Effector CD8-positive, alpha-beta T cell (primary cell): ENCODE data around the gene ACOX1.

ENCODE experiments used
- DNase-seq: peaks from one replicate; lab custom pipeline; 2025; lab: John Stamatoyannopoulos, UW

ACOX1 gene

DNA sequence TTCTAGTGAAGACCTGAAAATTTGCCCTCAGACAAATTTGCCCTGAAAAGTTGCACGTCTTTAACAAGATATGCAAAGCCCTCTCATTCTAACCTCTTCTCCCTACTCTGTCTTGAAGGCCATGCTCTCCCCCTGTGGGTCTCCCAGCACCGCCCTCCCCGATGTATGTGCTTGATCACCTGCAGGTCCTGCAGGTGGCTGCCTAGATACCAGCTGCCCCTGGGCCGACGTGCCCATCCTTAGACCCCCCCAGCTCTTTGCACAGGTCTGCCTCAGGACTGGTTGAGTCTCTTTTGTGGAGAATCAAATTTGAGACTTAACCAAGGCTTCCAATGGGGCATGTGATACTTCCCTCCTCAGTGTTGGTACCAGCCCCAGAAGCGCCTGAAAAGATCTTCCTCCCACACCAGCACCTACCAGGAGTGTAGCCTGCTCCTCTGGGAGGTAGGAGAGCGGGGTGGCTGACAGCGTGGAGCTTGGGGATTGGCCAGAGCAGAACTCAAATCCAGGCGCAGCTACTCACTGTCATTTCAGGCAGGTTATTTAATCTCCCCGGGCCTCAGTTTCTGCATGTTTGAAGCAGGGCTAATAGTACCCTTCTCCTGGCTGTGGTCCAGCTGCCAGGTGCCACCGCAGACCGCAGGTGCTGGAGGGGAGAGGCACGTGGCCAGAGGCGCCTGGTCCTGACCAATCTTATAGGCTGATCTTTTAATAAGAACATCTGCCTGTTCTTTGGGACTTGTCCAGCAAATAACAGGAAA is 69.7 kb downstream of the ACOX1 start:
- no peak for DNase-seq

DNA sequence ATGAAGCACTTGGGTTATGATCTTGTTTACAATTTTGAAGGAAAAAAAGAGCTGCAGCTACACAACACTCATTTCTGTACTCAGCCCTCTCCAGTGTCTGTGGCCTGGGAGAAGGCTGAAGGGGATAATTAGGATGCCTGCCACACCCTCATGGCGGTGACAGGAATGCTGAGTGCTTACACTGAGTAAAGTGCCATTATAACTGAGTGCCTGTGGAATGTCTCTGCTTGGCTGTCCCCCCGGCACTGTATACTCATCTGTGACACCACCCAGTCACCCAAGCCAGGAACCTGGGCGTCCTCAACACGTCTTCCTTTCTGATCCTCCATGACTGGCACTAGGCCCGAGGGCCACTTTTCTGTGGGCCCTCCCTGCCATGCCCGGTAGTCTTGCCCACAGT is 70.8 kb downstream of the ACOX1 start:
- no peak for DNase-seq

DNA sequence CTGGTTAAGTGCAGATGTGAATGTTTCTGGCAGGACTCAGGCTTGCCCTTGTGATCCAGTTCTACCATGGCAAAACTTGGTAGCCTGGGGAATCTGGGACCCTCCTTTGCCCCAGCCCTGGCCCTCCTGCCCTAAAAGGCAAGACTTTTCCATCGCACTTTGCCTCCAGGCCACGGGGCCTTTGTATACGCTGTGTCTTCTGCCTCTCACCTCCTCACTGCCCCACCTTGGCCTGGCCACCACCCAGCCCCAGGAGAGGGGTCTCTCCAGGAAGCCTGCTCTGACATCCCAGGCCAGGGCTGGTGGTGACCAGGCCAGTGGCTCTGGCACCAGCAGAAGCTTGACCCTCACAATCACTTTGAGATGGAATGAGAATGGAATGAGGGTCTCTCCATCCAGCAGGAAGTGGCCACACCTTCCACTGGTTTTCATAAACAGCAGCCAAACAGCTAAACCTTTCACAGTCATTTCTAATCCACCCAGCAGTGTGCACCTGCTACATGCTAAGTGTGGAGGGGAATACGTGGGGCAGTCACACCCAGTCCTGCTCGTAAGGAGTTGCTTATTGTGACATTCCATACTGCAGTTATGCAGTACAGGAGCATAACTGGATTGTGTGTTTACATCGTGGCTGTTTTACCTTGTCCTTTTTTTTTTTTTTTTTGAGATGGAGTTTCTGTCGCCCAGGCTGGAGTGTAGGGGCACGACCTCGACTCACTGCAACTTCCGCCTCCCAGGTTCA is 72.7 kb downstream of the ACOX1 start:
- DNase-seq, result no peak

DNA sequence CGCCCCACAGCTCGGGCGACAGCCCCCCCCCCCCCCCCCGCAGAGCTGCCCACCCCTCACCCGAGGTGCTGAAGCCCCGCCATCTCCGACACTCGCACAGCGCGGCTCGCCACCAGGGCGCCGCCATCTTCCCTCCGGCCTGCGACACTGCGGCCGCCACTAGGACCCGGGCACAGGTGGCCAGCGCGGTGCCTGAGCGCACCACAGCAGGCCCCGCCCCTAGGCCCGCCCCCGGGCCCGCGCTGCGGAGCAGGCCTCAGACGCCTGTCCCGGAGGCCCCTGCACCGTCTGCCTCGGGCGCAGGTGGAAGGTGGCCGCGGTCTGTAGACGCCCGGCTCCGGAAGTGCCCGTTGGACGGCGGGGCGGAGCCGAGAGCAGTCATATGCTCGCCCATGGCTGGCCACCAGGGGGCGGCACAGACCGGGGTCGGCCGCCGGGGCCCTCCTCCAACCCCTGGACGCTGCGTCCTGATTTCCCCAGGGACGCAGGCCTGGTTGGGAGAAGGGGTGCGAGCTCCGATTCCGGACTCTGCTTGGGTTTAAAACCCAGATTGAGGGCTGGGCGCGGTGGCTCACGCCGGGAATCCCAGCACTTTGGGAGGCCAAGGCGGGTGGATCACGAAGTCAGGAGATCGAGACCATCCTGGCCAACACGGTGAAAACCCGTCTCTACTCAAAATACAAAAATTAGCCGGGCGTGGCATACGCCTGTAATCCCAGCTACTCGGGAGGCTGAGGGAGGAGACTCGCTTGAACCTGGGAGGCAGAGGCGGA is 74.0 kb downstream of the ACOX1 start, which contains the start of gene MRPL38:
Gene MRPL38, minus strand, starts transcription at position 136 of the 773 bp plus-strand sequence. Its CDS starts 9 bp downstream, at position 127.
- peak; percentile 81 for DNase-seq

DNA sequence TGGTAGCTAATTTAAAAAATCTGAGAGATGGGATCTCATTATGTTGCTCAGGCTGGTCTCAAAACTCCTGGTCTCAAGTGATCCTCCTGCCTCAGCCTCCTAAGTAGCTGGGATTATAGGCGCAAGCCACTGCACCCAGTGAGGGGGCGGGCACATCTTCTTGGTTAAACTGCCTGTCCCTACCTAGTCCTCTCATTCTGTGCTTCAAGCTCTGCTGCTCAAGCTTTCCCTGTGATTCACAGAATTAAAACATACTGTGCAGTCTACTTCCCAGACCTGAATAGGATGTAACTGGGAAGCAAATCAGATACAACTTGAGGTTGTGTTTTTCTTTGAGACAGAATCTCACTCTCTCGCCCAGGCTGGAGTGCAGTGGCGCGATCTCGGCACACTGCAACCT is 76.6 kb downstream of the ACOX1 start:
- no peak for DNase-seq

DNA sequence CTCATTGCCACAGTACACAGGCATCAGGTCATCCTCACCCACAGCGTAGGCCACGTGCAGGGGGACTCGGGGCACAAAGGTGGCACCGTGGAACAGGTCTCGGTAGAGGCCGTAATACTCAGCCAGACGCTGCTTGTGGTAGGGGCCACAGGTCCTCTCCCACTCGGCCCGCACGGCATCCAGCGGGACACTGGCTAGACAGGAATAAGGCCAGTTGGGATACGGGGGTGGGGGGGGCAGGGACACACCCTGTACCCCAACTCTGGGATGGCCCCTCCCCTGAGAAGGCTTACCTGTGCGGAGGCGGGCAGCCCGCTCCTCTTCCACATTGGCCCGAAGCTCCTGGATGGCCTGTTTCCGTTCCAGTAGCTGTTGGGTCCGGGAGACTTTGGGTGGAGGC is 77.2 kb downstream of the ACOX1 start:
- no peak for DNase-seq

DNA sequence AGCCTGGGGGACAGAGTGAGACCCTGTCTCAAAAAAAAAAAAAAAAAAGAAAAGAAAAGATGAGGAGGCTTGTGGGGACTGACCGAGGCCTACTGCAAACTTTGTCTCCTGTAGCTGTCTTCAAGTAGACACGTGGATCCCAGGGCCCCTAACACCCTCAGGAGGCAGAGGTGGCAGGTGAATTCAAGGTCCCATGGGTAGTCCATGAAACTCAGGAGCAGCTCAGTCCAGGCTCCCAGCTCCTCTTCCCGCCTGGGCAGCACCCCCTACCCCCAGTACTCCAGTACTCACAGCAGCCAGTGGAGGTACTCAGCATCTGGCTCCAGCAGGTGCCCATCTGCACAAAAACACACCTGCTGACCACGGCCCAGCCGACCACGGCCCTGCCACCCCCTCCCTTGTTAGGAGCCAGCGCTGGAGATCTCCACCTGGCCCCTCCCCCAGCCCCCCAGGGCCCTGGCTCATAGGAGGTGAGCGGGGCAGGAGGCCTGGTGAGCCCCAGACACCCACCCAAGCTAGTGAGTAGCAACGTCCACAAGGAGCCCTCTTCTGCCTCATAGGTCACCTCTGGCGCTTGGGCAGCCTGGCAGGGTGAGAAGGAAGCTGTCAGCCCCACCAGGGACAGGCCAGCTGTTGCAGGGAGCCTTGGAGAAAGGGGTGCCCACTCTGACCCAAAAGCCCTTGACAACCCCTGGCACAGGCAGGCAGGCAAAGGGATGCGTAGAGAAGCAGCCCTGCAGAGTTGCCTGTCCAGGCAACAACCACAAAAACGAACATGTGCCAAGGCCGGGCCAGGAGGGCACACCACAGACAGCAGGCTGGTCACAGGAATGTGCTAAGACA is 78.1 kb downstream of the ACOX1 start:
- DNase-seq, result no peak

DNA sequence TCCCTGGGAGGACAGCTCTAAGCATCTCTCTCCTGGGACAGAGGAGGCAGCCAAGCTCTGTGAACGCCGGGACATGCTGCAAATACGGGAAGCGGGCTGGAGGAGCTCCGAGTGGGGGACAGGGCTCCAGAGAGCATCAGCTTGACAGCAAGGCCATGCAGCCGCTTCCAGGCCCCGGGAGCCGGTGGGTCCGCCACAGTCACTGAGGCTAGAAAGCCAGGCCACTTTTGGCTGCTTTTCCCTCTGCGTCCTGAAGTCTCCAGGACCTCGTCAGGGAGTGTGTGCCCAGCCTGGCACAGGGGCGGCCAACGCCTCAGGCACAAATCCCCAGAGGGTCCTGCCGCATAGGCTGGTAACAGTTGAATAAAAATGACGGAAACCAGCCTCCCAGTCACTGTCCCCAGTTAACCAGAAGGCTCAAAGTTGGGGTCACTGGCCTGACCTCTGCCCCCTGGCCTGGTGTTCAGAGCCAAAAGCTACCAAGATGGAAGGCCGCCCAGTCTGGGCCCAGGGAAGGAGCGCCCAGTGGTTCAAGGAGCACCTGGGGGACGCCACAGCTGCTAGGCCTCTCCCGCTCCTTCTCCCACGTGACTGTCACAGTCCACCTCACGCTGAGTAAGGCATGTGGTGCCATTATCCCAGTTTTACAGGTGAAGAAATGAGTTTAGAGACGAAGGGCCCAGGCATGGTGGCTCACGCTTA is 79.0 kb downstream of the ACOX1 start:
- no peak for DNase-seq

DNA sequence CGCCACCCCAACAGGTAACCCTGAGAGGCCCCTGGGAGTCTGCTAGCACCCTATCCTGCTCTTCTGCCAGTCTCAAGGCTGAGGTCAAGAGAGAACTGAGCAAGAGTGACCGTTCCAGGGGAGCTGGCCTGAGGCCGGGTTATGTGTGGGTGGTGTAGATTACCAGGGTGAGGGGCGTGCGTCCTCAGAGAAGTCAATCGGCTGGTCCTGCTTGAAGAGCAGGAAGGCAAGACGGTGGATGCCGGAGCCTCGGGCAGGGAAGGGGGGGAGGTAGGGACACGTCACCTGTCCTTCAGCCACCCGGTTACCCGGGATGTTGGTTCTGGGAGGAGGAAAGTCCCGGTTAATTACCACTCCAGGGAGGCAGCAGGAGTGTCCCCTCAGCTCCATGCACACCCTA is 79.6 kb downstream of the ACOX1 start:
- no peak for DNase-seq

DNA sequence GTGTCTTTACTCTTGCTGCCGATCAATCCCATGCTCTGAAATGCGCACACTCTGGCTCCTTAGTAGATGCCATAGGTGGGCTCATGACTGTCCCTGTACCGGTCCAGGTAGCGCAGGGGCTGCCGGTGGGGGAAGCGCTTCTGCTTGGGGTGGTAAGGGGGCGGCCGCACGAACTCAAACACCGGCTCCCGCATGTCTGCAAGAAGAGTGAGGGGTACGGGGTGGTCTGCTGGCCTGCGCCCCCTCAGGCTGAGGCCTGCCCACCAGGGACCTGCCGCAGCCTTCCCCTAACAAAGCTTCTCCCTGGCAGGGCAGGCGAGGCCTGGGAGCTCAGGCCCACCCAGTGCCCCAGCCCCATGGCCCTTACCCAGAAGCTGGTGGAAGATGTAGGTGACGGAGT is 80.2 kb downstream of the ACOX1 start:
- no peak for DNase-seq

DNA sequence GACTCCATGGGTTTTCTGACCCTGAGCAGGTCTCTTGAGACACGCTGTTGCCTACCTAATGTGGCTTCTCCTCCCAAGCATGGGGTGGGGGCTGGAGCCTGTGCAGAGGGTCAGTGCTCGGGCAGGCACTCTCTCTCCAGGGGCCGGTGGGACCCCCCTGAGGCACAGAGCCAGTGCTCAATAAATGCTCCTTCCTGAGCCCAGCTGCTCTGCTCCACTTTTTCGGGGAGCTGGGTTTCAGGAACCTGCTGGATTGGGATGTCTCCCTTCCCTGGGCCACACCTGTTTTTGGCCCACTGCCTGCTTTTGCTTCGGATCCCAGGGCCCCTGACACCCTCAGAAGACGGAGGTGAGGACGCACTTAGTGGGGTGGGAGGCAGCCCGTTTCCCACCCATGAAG is 80.9 kb downstream of the ACOX1 start:
- DNase-seq, result no peak

DNA sequence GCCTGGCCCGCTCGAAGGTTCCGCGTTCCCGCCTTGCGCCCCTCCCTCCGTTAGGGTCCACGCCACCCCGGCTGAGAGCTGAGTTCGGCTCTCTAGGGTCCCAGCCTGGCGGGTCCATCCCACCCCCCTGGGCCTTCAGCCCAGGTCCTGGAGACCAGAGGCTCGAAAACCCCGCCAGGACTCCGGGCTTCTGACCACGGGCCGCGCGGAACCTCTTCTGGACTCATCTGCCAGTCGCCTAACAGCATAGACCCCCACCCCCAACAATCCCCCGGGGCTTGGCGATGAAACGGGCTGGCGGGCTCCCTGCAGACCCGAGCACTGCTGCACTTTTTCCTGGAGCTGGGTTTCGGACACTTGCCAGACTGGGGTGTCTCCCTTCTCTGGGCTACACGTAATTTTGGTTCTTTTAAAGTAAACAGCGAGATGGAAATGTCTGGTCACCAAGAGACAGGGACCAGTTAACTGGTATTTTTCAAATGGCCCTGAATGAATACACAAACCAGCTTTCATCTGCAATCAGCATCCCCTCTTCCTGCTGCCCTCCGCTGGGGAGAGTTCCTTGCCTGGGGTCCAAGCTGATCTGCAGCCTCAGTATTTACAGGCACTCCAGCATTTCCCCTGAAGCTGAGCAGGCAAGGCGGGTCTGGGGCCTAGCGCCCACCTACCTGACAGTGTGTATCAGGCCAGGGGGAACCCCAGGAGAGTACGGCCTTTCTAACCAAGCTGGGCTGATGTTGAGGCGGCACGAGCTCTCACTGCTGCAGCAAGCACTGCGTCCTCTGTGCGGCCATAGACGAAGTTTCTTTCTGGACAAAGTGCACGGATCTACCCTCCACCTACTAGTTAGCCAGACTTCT is 81.6 kb downstream of the ACOX1 start:
- DNase-seq, result no peak

DNA sequence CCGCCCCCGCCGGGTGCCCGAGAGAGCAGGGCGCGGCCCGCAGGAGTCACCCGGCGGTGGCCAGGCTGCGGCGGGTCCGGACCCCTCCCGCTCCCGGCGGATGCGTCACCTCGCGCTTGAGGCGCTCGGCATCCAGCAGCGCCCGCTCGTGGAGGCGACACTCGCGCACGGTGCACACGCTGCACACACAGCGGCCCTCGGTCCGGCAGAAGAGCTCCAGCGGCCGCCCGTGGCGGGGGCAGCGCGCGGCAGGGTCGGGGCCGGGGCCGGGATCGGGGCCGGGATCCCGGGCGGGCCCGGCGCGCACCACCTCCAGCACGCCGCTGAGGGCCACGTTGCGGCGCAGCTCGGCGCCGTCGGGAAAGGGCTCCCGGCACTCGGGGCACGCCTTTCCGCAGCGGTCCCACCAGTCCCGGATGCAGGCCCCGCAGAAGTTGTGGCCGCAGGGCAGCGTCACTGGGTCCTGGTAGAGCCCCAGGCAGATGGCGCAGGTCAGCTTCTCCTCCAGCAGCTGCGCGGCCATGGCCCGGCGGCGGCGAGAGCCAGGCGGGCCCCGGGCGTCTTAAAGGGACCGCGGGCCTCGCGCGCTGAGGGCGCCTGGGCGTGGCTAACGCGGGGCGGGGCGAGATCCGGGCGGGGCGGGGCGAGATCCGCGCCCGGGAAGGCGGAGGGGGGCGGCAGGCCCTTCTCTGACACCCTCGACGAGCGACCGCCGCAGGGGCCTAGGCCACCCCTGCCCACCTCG is 82.4 kb downstream of the ACOX1 start, which contains the start of gene TRIM65:
Gene TRIM65, minus strand, starts transcription at position 537 of the 745 bp plus-strand sequence. Its CDS starts 14 bp downstream, at position 523.
- DNase-seq, result peak; percentile 66

DNA sequence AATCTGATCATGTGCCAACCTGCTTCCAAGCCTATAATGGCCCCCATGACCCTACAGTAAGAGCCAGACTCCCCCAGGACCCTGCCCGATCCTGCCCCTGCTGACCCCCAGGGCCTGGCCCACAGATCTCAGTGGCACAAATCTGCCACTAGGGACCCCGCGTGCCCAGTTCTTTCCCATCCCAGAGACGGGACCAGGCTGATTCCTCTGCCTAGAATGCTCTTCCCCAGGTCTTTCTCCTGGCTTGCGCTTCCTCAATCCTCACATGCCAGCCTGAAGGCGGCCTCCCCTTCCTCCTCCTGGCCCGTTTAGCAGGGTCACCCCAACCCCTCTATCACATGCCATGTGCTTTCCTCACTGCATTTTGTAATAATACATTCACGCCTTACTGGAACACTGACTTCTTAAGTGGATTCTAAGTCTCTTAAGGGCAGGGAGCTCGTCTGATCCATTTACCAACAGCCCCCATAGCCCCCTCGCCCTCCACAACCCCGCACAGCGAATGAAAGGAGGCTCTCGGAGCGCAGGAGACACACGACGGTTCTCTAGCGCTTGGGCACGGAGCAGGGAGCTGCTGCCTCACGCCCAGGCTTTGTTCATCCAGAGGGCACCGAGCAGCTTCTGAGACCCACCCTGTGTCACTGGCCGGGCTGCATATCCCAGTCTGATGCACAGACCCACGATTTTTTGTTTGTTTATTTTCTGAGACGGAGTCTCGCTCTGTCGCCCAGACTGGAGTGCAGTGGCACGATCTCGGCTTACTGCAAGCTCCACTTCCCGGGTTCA is 83.4 kb downstream of the ACOX1 start:
- DNase-seq, result no peak

DNA sequence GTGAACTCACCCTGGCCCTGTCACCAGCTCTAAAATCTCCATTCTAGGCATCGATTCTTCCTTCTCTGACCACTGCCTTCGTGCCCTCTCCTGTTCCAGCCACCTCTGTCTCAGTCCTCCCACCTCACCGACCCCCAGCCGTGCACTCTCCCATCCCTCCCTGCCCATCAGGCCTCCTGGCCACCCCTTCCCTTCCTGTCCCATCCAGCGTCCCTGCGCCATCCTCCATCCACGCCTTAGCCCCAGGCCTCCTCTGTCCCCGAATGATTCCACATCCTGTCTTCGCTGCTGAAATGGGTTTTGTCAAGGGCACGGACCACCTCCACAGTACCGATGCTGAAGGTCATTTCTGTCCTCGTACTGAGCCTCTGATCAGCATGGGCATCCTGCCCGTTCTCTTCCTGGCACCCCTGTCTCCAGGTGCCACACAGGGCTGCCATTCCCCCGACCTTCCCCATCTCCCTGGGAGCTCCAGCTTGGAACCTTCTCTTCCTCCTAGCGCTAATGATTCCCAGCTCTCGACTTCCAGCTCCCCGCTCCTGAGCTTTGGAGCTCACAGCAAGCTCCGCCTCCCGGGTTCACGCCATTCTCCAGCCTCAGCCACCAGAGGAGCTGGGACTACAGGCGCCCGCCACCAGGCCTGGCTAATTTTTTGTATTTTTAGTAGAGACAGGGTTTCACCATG is 84.8 kb downstream of the ACOX1 start:
- no peak for DNase-seq

DNA sequence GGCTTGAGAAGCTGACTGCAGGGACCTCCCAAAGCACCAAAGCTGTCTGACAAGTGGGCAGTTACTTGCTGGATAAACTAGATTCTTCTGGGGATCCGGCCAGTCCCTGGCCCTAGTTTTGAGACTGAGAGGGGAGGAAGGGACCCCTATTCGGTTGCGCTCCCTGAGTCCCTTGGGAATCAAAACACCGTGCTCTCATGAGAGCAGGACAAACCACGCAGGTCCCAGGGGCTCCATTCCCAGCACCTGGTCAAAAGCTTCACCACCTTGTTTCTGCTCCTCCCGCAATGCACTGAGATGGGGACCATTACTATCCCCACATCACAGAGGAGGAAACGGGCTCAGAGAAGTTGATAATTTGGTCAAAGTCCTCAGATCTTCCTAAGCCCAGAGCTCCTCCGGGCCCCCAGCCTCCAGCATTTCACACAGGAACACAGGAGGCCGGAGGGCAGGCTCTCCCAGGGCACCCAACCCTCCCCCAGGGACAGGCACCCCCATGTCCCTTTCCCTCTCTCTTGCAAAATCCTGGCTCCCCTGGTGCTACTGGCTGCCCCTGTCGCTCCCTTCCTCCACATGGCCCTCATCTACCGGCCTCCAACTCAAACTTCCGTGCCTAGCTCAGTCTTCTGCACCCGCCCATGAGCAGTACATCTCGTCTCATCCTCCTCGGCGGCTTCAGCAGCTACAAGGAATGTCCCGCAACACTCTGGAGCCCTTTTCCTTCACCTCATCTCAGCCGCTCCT is 85.5 kb downstream of the ACOX1 start:
- no peak for DNase-seq
